Measurements from ENCODE around the gene LRRC52. TPM values are rescaled to one million over a fixed set of nuclear protein-coding genes. Genes with fewer than 3 reads are reported as not detected.
A peak's percentile ranks its signal among the peaks of the same experiment; 100 is the strongest.

Gene LRRC52
- total RNA-seq, 6 experiments from 2014 or later = not detected

DNA sequence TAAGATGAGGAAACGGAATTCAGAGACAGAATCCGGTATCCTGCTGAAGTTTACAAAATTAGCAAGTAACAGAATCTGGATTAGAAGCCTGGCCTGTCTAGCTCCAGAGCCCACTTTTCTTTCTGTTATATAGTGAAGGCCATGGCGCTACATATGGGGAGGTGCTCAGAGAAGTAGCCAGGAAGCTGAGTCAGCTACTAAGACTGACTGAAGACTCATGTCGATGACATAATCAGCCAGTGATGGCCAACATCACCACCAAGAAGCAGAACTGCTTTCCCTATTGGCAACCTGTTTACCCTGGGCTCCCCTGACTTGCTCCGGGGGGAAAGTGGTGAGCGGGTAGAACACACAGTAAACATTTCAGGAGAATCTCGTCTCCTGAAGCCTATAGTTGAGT is 18.8 kb downstream of the LRRC52 start:
- H3K9me3 Mint-ChIP-seq = no peaks in the 10 kb centered on the region
- no peak overlapping the region for H3K4me3 Mint-ChIP-seq
- no peaks in the 10 kb centered on the region; the same call in 1 of the 2 replicates for H3K27me3 Mint-ChIP-seq (ENCODE audit: insufficient read depth)
- peak; percentile 6 for DNase-seq
- no peaks in the 10 kb centered on the region for H3K36me3 Mint-ChIP-seq (ENCODE audit: low read depth)
- H3K27ac Mint-ChIP-seq = no peak overlapping the region
- TF ChIP-seq, protein P1, sequence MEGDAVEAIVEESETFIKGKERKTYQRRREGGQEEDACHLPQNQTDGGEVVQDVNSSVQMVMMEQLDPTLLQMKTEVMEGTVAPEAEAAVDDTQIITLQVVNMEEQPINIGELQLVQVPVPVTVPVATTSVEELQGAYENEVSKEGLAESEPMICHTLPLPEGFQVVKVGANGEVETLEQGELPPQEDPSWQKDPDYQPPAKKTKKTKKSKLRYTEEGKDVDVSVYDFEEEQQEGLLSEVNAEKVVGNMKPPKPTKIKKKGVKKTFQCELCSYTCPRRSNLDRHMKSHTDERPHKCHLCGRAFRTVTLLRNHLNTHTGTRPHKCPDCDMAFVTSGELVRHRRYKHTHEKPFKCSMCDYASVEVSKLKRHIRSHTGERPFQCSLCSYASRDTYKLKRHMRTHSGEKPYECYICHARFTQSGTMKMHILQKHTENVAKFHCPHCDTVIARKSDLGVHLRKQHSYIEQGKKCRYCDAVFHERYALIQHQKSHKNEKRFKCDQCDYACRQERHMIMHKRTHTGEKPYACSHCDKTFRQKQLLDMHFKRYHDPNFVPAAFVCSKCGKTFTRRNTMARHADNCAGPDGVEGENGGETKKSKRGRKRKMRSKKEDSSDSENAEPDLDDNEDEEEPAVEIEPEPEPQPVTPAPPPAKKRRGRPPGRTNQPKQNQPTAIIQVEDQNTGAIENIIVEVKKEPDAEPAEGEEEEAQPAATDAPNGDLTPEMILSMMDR (IDR thresholded peaks at IDR 0.05) = no peak
- no peaks in the 10 kb centered on the region for H3K4me1 Mint-ChIP-seq (ENCODE audit: low read depth)

DNA sequence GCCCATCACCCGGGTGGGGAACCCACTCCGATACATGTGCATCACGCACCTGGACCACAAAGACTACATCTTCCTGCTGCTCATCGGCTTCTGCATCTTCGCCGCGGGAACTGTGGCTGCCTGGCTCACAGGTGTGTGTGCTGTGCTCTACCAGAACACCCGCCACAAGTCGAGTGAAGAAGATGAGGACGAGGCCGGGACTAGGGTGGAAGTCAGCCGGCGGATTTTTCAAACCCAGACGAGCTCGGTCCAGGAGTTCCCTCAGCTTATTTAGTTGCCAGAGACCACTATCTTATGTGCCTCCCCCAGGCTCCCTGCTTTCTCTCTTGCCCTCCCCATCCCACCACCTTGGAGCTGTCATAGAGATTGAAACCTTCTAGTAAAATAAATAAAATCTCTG is 19.8 kb downstream of the LRRC52 start:
- H3K4me3 Mint-ChIP-seq = no peak overlapping the region
- DNase-seq = no peak
- H3K4me1 Mint-ChIP-seq (ENCODE audit: low read depth) = no peaks in the 10 kb centered on the region
- no peaks in the 10 kb centered on the region for H3K9me3 Mint-ChIP-seq
- H3K36me3 Mint-ChIP-seq (ENCODE audit: low read depth) = no peaks in the 10 kb centered on the region
- TF ChIP-seq, protein P1 (IDR thresholded peaks at IDR 0.05) = no peak
- no peak overlapping the region for H3K27ac Mint-ChIP-seq
- H3K27me3 Mint-ChIP-seq (ENCODE audit: insufficient read depth) = no peaks in the 10 kb centered on the region; the same call in 1 of the 2 replicates

DNA sequence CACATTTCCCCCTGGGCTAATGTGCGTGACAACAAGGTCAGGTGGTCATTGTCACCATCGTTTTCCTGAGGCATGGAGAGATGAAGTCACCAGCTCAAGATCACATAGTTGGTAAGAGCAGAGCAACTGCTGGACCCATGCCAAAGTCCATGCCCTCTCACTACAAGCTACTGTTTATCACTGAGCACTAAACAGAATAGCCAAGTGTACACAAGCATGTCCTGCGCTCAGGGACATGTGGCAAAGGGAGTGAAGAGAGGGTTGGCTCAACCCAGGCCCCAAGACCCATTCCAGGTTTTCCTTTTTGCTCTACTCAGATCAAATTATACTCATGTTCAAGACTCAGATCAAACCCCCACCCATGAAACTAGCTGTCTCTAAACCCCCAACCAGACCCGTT is 20.8 kb downstream of the LRRC52 start:
- H3K4me3 Mint-ChIP-seq = no peak overlapping the region
- no peaks in the 10 kb centered on the region for H3K9me3 Mint-ChIP-seq
- H3K27me3 Mint-ChIP-seq (ENCODE audit: insufficient read depth) = peaks cover 1% of the 10 kb centered on the region; the same call in 1 of the 2 replicates
- DNase-seq = no peak
- TF ChIP-seq, protein P1 (IDR thresholded peaks at IDR 0.05) = no peak
- no peaks in the 10 kb centered on the region for H3K4me1 Mint-ChIP-seq (ENCODE audit: low read depth)
- no peaks in the 10 kb centered on the region for H3K36me3 Mint-ChIP-seq (ENCODE audit: low read depth)
- no peak overlapping the region for H3K27ac Mint-ChIP-seq

DNA sequence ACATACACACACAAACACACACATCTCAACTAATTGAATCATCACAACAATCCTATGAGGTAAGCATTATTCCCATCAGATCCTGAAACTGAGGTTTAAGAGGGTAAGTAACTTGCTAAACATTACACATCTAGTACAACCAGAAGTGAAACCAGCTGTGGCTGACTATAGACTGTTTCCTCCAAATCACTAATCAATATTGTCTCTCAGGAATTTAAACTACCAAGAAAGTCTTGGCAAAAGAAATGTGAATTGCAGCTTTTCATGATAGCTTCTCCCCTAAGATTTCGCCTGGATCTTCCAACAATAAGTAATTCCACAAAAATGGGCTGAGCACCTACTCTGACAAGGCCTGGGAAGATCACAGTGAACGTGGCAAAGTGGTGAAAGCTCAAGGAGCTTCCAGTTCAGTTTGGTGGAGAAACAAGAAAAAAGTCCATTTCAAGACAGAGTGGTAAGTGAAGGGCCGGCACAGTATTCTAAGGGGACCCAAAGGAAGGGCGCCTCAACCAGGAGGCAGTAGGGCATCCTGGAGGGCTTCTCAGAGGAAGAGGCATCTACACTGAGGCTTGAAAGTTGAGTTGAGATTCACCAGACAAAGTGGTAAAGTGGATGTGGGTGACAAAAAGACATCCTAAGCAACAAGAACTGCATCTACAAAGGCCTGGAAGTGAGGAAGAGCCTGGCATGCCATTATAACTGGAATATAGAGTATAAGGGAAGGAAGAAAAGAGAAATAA is 22.1 kb downstream of the LRRC52 start:
- H3K27ac Mint-ChIP-seq = no peak overlapping the region
- no peaks in the 10 kb centered on the region for H3K9me3 Mint-ChIP-seq
- no peaks in the 10 kb centered on the region for H3K36me3 Mint-ChIP-seq (ENCODE audit: low read depth)
- no peak for DNase-seq
- H3K27me3 Mint-ChIP-seq (ENCODE audit: insufficient read depth) = peaks cover 7% of the 10 kb centered on the region; the same call in 1 of the 2 replicates
- H3K4me3 Mint-ChIP-seq = no peak overlapping the region
- no peaks in the 10 kb centered on the region for H3K4me1 Mint-ChIP-seq (ENCODE audit: low read depth)
- TF ChIP-seq, protein P1 (IDR thresholded peaks at IDR 0.05) = no peak

DNA sequence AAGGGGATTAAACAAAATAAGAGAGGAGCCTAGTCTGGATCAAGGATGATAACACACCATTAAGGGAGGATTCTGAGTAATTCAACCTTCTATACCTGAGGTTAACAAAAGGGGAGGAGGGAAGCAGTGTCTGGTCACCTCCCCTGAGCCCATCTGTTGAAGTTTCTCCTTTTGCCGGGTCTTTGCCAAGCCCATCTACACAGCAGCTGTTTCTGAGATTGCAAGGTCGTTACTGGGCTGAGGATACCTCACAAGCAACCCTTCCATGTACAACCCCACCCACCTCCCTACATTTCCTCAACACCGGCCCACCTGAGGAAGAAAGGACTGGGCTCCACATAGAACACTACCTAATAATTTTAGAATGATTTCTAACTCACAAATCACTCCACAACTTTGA is 26.3 kb downstream of the LRRC52 start:
- H3K36me3 Mint-ChIP-seq (ENCODE audit: low read depth) = no peaks in the 10 kb centered on the region
- H3K27ac Mint-ChIP-seq = no peak overlapping the region
- H3K4me1 Mint-ChIP-seq (ENCODE audit: low read depth) = no peaks in the 10 kb centered on the region
- H3K9me3 Mint-ChIP-seq = no peaks in the 10 kb centered on the region
- DNase-seq = no peak
- no peak overlapping the region for H3K4me3 Mint-ChIP-seq
- peaks cover 21% of the 10 kb centered on the region for H3K27me3 Mint-ChIP-seq (ENCODE audit: insufficient read depth)
- TF ChIP-seq, protein P1 (IDR thresholded peaks at IDR 0.05) = no peak
